GM20431 (cell line): Measurements from ENCODE around the gene LMOD2.

Experiments used
- in situ Hi-C: fragments of 300-500 bp; cut with MseI, MboI; formaldehyde crosslinking; loops from one replicate; pipeline ENCODE4 v1.15.0; 2020; ENCODE audit warnings: low sequenced_read_pairs; ENCODE audit not compliant: unreplicated experiment

The LMOD2 gene

DNA sequence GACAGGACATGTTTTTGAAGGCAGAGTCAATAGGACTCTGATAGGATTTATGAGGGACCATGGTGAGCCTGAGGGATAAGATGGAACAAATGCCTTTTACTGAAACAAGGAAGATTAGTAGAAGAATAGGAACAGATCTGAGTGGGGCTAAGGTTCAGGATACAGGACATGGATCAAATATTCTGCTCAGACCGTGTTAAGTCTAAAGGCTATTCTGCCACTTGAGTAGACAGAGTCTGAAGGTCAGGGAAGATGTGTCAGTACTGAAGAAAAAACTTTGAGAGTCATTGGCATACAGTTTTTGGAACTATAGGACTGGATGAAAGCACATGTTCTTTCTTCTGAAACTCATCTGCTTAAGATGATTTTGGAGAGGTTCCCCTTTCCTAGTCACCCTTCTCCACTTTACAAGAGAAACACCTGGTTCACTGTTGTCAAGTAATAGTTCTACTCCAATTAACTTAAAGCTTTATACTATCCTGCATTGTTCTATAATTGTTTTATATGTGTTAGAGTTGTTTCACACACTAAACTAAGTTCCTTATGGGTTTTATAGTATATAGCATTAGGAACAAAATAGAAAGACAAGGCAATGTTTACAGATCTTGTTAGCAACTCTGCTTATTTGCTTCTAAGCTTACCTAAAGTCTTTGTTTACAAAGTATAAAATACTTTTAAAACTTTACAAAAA lies 49.7 kb downstream of the LMOD2 start:
- in situ Hi-C loops, result no loop called here

DNA sequence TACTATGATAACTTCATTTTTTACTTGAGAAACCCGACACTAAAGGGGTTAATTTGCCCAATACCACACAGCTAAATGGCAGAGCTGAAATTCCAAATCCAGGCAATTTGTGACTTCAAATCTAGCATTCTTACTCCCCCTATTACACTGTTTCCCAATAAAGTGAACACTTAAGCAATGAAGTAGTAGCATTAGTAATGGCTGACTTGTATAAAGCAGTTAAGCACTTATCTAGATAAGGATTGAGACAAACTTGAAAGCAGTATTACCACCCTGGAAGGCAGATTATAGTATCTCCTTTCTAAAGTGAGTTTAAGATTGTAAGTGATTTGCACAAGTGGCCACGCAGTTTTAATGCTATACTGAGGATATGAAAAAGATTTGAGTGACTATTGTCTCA lies 53.9 kb downstream of the LMOD2 start:
- in situ Hi-C loops, result no loop called here

DNA sequence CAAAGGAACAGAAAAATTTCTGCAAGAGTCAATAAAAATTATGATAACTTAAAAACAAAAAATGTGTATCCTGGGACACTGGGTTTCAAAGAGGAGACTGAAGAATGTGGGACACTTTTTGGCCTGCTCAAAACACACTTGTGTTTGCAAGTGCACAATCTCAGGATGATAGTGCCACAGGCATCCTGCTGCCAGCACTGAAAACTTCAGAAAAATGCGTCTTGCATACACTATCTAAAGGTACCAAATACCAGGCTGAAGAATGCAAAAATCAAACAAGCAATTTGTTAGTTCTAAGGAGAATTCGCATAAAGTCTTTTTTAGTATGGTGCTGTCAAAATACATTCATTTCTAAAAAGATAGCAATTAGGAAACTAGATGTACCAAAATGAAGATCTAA lies 55.0 kb downstream of the LMOD2 start:
- in situ Hi-C loops, result no loop called here

DNA sequence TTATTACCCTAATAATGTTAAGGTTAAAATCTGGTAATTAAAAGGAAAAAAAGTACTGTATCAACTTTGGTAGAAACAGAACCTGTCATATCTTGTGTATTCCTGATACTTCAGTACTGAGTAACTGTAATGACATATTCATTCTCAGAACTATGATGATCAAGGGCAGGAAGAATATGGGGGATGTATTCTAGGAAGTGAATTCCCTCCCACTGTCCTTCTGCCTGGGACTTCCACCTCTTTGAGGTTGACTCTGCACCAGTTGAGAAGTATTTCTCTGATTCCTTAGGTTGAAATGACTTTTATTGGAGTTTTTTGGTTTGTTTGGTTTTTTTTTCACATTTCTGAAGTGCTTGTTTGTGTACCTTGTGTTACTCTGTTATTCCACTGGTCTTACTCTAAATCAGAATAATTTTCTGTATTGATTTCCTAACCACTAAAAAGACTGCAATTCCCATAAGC lies 56.2 kb downstream of the LMOD2 start:
- in situ Hi-C loops, result no loop called here

DNA sequence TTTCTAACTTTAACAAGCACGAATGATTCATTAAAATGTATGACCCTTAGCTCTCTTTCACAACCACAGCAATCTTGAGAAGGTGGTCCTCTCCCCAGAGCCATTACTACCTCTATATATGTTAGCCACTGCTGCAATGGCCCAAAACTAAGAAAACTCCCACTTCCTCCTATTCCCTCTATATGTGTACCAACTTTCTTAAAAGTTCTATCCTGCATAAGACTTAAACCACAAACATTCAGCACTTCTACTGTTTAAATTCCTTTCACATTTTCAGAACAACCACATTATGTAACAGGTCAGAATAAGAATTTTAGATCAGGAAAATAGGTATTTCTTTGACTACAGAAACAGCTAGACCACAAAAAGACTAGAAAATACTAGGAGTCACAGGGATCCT lies 57.0 kb downstream of the LMOD2 start:
- in situ Hi-C loops, result no loop called here
